ENCODE measurements around the gene ACTN1. TPM values are rescaled to one million over a fixed set of nuclear protein-coding genes. Genes with fewer than 3 reads are reported as not detected.

Gene ACTN1
- total RNA-seq, 1 donor from 2014 or later: 70.7 TPM

DNA sequence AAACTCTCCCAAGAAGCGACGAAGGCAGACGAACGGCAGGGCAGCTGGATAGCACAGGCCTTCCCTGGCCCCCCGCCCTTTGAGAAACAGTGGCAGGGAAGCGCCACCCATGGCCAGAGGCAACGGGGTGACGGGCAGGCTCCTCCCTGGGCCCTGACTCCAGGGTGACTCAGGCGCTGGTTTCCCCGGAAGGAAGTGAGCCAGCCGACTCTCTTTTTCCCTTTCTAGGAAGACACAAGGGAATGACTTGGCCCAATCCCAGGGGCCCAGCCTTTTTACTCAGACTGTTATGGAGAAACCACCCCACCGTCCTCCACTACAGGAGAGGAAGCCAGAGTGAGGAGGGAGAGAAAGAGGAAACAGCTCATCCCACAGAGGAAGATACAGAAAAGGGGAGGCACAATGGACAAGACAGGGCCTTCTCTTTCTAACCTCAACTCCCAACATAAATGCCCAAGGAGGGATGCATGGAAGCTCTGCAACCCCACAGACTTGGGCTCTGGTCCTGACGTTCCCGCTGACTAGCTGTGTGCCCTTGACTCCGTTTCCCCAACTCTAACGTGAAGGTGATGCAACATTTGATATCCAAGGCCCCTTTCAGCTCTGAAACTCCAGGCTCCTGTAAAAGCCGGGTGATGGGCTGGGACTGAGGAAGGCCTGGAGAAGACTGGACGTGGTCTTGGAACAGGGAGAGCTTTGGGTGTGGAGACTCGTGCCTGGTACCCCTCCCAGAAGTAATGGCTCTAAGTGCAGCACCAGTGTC, 27.9 kb downstream of the ACTN1 start:
- Histone ChIP-seq H2AFZ (replicated peaks) (no peak overlapping the region), H3K79me2 (ENCODE audit: low read depth) (peaks cover 99% of the 10 kb centered on the region), H3K4me1 (peaks cover 29% of the 10 kb centered on the region), H3K36me3 (no peaks in the 10 kb centered on the region), H3K9ac (no peak overlapping the region), H4K20me1 (ENCODE audit: low read depth) (peaks cover 67% of the 10 kb centered on the region), H3K27me3 (no peaks in the 10 kb centered on the region), H3K27ac (no peak overlapping the region), H3K4me2 (no peak overlapping the region), H3K4me3 (no peak overlapping the region), H3K9me3 (ENCODE audit: low read depth) (no peaks in the 10 kb centered on the region), H3F3A (ENCODE audit: low read depth) (peaks cover 10% of the 10 kb centered on the region)
- peaks cover 2% of the 10 kb centered on the region for H3K27me3 Mint-ChIP-seq (ENCODE audit: insufficient read depth, low read depth)
- TF ChIP-seq, protein P1, sequence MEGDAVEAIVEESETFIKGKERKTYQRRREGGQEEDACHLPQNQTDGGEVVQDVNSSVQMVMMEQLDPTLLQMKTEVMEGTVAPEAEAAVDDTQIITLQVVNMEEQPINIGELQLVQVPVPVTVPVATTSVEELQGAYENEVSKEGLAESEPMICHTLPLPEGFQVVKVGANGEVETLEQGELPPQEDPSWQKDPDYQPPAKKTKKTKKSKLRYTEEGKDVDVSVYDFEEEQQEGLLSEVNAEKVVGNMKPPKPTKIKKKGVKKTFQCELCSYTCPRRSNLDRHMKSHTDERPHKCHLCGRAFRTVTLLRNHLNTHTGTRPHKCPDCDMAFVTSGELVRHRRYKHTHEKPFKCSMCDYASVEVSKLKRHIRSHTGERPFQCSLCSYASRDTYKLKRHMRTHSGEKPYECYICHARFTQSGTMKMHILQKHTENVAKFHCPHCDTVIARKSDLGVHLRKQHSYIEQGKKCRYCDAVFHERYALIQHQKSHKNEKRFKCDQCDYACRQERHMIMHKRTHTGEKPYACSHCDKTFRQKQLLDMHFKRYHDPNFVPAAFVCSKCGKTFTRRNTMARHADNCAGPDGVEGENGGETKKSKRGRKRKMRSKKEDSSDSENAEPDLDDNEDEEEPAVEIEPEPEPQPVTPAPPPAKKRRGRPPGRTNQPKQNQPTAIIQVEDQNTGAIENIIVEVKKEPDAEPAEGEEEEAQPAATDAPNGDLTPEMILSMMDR (IDR thresholded peaks at IDR 0.05): no peak
- TF ChIP-seq EZH2phosphoT487 (IDR thresholded peaks at IDR 0.05): no peak
- no peak for TF ChIP-seq EZH2 (IDR thresholded peaks at IDR 0.05)
- H3K9me3 Mint-ChIP-seq: no peaks in the 10 kb centered on the region
- no peak overlapping the region for H3K4me3 Mint-ChIP-seq
- peaks cover 37% of the 10 kb centered on the region for H3K4me1 Mint-ChIP-seq
- H3K36me3 Mint-ChIP-seq: peaks cover 6% of the 10 kb centered on the region
- DNase-seq (ENCODE audit: low spot score): no peak
- no peak overlapping the region for H3K27ac Mint-ChIP-seq

DNA sequence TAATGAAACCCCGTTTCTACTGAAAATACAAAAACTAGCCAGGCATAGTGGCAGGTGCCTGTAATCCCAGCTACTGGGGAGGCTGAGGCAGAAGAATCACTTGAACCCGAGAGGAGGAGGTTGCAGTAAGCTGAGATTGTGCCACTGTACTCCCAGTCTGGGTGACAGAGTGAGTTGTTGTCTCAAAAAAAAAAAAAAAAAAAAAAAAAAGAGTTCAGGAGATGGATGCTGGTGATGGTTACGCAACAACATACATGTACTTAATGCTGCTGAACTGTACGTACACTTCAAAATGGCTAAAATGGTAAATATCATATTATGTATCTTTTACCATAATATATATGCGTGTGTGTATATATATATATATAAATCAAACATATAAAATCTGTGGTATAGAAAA, 29.0 kb downstream of the ACTN1 start:
- Histone ChIP-seq H2AFZ (replicated peaks) (no peak overlapping the region), H4K20me1 (ENCODE audit: low read depth) (peaks cover 67% of the 10 kb centered on the region), H3K9me3 (ENCODE audit: low read depth) (no peaks in the 10 kb centered on the region), H3K4me1 (peaks cover 20% of the 10 kb centered on the region), H3K4me3 (no peak overlapping the region), H3K9ac (no peak overlapping the region), H3K79me2 (ENCODE audit: low read depth) (peaks cover 99% of the 10 kb centered on the region), H3F3A (ENCODE audit: low read depth) (peaks cover 5% of the 10 kb centered on the region), H3K27me3 (no peaks in the 10 kb centered on the region), H3K27ac (no peak overlapping the region), H3K36me3 (no peaks in the 10 kb centered on the region), H3K4me2 (no peak overlapping the region)
- no peak for DNase-seq (ENCODE audit: low spot score)
- Mint-ChIP-seq H3K27me3 (ENCODE audit: insufficient read depth, low read depth) (peaks cover 2% of the 10 kb centered on the region), H3K9me3 (no peaks in the 10 kb centered on the region), H3K36me3 (no peaks in the 10 kb centered on the region), H3K27ac (no peak overlapping the region), H3K4me3 (no peak overlapping the region), H3K4me1 (peaks cover 35% of the 10 kb centered on the region)
- no peak for TF ChIP-seq EZH2phosphoT487 (IDR thresholded peaks at IDR 0.05)
- TF ChIP-seq, protein P1 (IDR thresholded peaks at IDR 0.05): no peak
- TF ChIP-seq EZH2 (IDR thresholded peaks at IDR 0.05): no peak

DNA sequence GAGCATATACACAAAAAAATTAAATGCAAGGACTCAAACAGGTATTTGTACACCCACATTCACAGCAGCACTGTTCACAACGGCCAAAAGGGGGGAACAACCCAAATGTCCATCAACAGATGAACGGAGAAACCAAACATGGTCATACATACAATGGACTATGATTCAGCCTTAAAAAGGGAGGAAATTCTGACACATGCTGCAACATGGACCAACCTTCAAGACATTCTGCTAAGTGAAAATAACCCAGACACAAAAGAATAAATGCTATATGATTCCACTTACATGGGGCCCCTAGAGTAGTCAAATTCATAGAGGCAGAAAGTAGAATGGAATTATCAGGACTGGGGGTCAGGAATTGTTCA, 29.5 kb downstream of the ACTN1 start:
- H3K4me2 ChIP-seq: no peak overlapping the region
- Mint-ChIP-seq H3K27me3 (ENCODE audit: insufficient read depth, low read depth) (peaks cover 2% of the 10 kb centered on the region), H3K4me3 (no peak overlapping the region), H3K27ac (no peak overlapping the region), H3K9me3 (no peaks in the 10 kb centered on the region), H3K36me3 (no peaks in the 10 kb centered on the region), H3K4me1 (peaks cover 32% of the 10 kb centered on the region)
- no peaks in the 10 kb centered on the region for H3K36me3 ChIP-seq
- H3K27ac ChIP-seq: no peak overlapping the region
- DNase-seq (ENCODE audit: low spot score): no peak
- TF ChIP-seq, protein P1 (IDR thresholded peaks at IDR 0.05): no peak
- TF ChIP-seq EZH2 (IDR thresholded peaks at IDR 0.05) (no peak), EZH2phosphoT487 (IDR thresholded peaks at IDR 0.05) (no peak)
- peaks cover 69% of the 10 kb centered on the region for H4K20me1 ChIP-seq (ENCODE audit: low read depth)
- peaks cover 3% of the 10 kb centered on the region for H3F3A ChIP-seq (ENCODE audit: low read depth)
- no peak overlapping the region for H2AFZ ChIP-seq (replicated peaks)
- no peak overlapping the region for H3K4me3 ChIP-seq
- no peak overlapping the region for H3K9ac ChIP-seq
- peaks cover 97% of the 10 kb centered on the region for H3K79me2 ChIP-seq (ENCODE audit: low read depth)
- no peaks in the 10 kb centered on the region for H3K9me3 ChIP-seq (ENCODE audit: low read depth)
- no peaks in the 10 kb centered on the region for H3K27me3 ChIP-seq
- peaks cover 18% of the 10 kb centered on the region for H3K4me1 ChIP-seq
